Skeletal muscle tissue (tissue), 4 donors: ENCODE results near the gene PRKCH. TPM values are rescaled to one million over a fixed set of nuclear protein-coding genes. Genes with fewer than 3 reads are reported as not detected.

Experiments
- H3K27ac ChIP-seq: one replicate; pipeline ENCODE4 v1.7.0; 2013; ENCODE audit warnings: mild to moderate bottlenecking, low read depth, low read length, inconsistent platforms
- H3K27me3 ChIP-seq, 3 donors: one replicate each; pipeline ENCODE4 v1.7.0; 2013; ENCODE audit warnings: low read length in 3 of 3; ENCODE audit not compliant: control insufficient read depth in 3 of 3, insufficient read depth in 3 of 3
- H3K36me3 ChIP-seq, 3 donors: one replicate each; pipeline ENCODE4 v1.7.0; 2013; ENCODE audit warnings: low read length in 3 of 3; ENCODE audit not compliant: control insufficient read depth in 3 of 3, insufficient read depth in 3 of 3
- H3K4me1 ChIP-seq, 3 donors: one replicate each; pipeline ENCODE4 v1.7.0; 2013; ENCODE audit warnings: low read length in 3 of 3, mild to moderate bottlenecking in 3 of 3; ENCODE audit not compliant: control insufficient read depth in 3 of 3, insufficient read depth in 3 of 3
- H3K4me3 ChIP-seq, 3 donors: one replicate each; pipeline ENCODE4 v1.7.0; 2013; ENCODE audit warnings: low read length in 3 of 3
- H3K9ac ChIP-seq, 3 donors: one replicate each; pipeline ENCODE4 v1.7.0; 2013; ENCODE audit warnings: low read length in 3 of 3, mild to moderate bottlenecking in 3 of 3, moderate library complexity in 2 of 3, low read depth in 1 of 3
- H3K9me3 ChIP-seq, 3 donors: one replicate each; pipeline ENCODE4 v1.7.0; 2013; ENCODE audit warnings: low read length in 3 of 3; ENCODE audit not compliant: control insufficient read depth in 3 of 3
- total RNA-seq: library from RNA; depleted of rRNA; stranded (reverse); fragments of >200 nt; gene quantifications from one replicate; pipeline ENCODE4 v1.2.3, GENCODE V29; 2014
- donor health status: Osteomylitis.

Gene PRKCH
- total RNA-seq, 1 donor from 2014 or later, result 32.4 TPM

GRCh38 chr14:61567838-61568571, 246.6 kb downstream of the PRKCH start:
- Histone ChIP-seq H3K36me3 (no peaks in the 10 kb centered on the region), H3K9ac (peak overlapping the region in 1 of 3 donors; percentile 26), H3K4me1 (peaks cover 6 to 51% (median 32%) of the 10 kb centered on the region in 3 donors), H3K9me3 (no peaks in the 10 kb centered on the region), H3K27ac (peak overlapping the region; percentile 17), H3K4me3 (peak overlapping the region; percentile 22 to 39 (median 38)), H3K27me3 (peaks cover 0 to 2% (median 0%) of the 10 kb centered on the region in 3 donors)

DNA sequence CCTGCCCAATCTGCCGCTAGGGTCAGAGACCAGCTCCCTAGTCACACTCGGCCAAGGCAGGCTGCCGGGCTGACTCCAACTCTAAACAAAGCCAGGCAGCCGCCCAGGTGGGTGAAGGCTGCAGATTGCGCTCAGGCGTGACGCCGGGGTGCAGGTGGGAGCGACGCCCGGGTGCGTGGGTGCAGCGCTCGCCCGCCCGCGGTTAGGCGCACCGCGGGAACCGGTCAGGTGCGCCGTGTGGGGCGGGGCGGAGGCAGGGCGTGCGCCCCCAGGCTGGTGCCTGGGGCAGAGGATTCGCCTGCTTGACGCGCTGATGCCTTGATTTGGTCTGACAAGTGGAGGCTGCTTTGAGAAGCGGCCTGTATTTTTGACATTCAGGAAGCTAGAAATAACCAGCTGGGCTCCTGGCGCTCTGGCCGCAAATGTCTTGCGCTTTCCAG, 247.2 kb downstream of the PRKCH start:
- peak overlapping the region; percentile 22 to 39 (median 38) for H3K4me3 ChIP-seq
- H3K9me3 ChIP-seq, result no peaks in the 10 kb centered on the region
- H3K4me1 ChIP-seq, result peaks cover 6 to 45% (median 29%) of the 10 kb centered on the region in 3 donors
- peaks cover 0 to 2% (median 0%) of the 10 kb centered on the region in 3 donors for H3K27me3 ChIP-seq
- H3K36me3 ChIP-seq, result no peaks in the 10 kb centered on the region
- H3K9ac ChIP-seq, result peak overlapping the region in 2 of 3 donors; percentile 26 to 36
- peak overlapping the region; percentile 17 for H3K27ac ChIP-seq

DNA sequence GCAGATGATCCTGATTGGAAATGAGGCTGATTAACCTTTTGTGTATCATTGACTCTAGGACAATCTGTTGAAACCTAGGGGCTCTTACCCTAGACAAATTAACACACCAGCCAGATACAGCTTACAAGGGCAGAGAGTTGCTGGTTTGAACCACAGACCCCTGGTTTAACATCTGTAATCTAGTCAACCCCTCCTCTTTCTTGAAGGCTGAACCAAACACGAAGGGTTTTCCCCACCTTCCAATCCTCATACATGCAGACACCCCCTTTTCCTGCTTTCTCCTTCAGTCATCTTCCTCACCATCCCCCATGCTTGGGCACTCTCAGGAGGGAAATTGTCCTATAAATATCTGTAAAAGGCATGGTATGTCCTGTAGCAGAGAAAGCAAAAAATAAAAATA, 247.9 kb downstream of the PRKCH start:
- Histone ChIP-seq H3K4me3 (no peak overlapping the region), H3K9ac (no peak overlapping the region), H3K27ac (peak overlapping the region; percentile 17), H3K27me3 (peaks cover 0 to 2% (median 0%) of the 10 kb centered on the region in 3 donors), H3K9me3 (no peaks in the 10 kb centered on the region), H3K4me1 (peaks cover 6 to 47% (median 35%) of the 10 kb centered on the region in 3 donors), H3K36me3 (no peaks in the 10 kb centered on the region)

DNA sequence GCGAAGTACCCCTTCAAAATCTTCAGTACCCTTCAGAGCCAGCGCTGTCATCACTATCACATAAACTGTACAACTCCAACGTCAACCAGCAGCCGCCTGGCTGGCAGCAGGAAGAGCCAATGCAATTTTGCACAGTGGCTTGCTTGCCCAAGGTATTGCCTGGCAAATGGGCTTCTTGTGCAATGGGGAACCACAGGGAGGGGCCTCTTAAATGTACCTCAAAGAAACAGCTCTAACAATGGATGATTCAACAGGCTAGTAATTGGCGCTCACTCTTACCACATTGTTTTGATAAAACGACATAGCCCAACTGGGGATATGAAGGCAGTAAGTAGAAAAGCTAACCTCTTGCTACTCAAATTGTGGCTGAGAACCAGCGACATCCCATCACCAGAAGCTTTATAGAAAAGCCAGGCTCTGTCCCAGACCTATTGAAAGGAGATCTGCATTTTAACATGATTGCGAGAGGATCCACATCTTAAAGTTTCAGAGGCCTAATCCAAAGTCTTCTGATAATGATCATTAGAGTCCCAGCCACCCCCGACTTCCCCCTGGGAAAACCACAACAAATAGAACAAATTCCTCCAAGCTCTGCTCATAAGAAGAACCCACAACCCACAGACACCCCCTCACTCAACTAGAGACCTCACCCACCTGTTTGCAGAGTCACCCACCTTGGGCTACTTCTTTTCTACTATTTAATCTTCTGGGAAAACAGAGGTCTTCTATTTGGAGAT, 248.6 kb downstream of the PRKCH start:
- H3K27ac ChIP-seq, result peak overlapping the region; percentile 17
- no peak overlapping the region for H3K4me3 ChIP-seq
- H3K9ac ChIP-seq, result no peak overlapping the region
- peaks cover 6 to 41% (median 36%) of the 10 kb centered on the region in 3 donors for H3K4me1 ChIP-seq
- H3K36me3 ChIP-seq, result no peaks in the 10 kb centered on the region
- H3K9me3 ChIP-seq, result no peaks in the 10 kb centered on the region
- peaks cover 0 to 2% (median 0%) of the 10 kb centered on the region in 3 donors for H3K27me3 ChIP-seq

GRCh38 chr14:61570549-61571290, 249.3 kb downstream of the PRKCH start:
- H3K36me3 ChIP-seq, result no peaks in the 10 kb centered on the region

DNA sequence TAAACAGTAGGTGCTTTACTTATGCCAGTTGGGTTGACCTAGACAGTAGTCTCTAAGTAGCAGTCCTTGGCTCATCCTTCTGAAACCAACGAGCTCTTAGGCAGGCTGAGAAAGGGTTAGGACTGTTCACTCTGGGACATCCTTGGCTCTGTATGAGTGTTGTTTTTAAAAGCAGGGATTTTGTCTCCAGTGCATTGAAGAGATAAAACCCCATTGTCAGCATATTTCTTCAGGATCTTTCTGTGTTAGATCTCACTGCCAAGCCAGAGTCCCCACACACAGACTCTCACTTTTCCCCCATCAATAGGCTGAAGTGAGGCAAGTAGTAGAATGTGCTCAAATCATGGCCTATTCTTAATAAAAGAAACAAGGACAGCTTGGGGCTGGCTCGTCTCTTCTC, 250.5 kb downstream of the PRKCH start:
- Histone ChIP-seq H3K27ac (no peak overlapping the region), H3K9me3 (no peaks in the 10 kb centered on the region), H3K36me3 (no peaks in the 10 kb centered on the region), H3K4me3 (no peak overlapping the region), H3K27me3 (peaks cover 0 to 2% (median 0%) of the 10 kb centered on the region in 3 donors), H3K4me1 (peaks cover 6 to 36% (median 34%) of the 10 kb centered on the region in 3 donors), H3K9ac (no peak overlapping the region)

More at GRCh38 chr14:61570549-61571290, 249.3 kb downstream of the PRKCH start:
- H3K9ac ChIP-seq, result no peak overlapping the region
- peak overlapping the region; percentile 17 for H3K27ac ChIP-seq
- H3K4me3 ChIP-seq, result no peak overlapping the region
- H3K27me3 ChIP-seq, result peaks cover 0 to 2% (median 0%) of the 10 kb centered on the region in 3 donors
- H3K9me3 ChIP-seq, result no peaks in the 10 kb centered on the region
- peaks cover 6 to 41% (median 36%) of the 10 kb centered on the region in 3 donors for H3K4me1 ChIP-seq

DNA sequence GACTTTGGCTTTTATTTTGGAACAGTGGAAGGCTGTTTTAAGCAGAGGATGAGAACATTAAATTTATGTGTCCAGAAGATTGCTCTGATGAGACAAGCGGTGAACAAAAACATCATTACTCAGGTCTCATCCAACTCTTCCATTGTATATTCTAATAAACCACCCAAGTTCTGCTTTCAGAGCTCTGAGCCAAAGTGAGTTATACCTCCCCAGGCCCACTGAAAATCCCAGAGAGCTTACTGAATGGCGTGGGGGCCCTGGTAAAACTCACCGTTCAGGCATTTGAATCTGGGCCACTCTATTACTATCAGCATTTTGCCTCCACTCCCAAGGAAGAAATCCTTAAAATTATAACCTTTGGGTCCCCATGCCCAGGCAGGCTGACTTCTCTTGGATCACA, 251.9 kb downstream of the PRKCH start:
- Histone ChIP-seq H3K4me1 (peaks cover 2 to 33% (median 28%) of the 10 kb centered on the region in 3 donors), H3K9ac (no peak overlapping the region), H3K4me3 (no peak overlapping the region), H3K27ac (peak overlapping the region; percentile 33), H3K27me3 (peaks cover 0 to 2% (median 0%) of the 10 kb centered on the region in 3 donors), H3K36me3 (no peaks in the 10 kb centered on the region), H3K9me3 (no peaks in the 10 kb centered on the region)

DNA sequence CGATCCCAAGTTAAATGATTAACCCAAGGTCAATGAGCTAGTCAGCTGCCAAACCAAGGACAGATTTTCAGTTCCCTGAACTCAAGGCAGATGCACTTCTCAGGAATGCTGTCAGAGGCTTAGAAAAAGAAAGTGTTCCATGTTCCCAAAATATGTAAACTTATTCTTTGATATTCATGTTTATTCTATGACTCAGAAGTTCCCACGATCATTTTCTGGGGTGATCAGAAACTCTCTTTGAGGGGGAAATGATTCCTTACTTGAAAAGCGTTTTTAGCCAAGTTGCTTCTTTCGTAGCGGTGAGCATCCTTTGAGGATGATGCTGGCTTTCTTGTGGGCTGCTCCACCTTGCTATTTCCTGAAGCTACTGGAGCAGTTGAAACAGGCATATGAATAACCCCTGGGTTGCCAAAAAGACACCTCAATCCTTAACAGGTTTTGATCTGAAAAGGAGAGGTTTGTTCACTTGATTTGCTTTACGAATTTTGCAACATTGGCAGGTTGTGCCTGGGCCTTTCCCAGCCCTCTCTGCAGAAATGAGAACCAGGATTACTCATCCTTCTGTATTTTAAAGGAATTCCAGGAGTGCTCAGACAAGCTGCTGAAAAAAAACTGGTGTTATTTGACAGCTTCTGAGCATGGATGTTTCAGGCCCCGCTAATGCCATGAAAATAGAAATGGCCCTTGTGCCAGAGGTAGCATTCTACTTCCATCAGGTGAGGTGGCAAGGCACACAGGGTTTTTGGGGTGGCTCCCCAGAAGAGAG, 252.6 kb downstream of the PRKCH start:
- Histone ChIP-seq H3K4me3 (no peak overlapping the region), H3K36me3 (no peaks in the 10 kb centered on the region), H3K4me1 (peaks cover 2 to 27% (median 21%) of the 10 kb centered on the region in 3 donors), H3K27me3 (peaks cover 0 to 1% (median 0%) of the 10 kb centered on the region in 3 donors), H3K9me3 (no peaks in the 10 kb centered on the region), H3K9ac (no peak overlapping the region), H3K27ac (peak overlapping the region; percentile 58)

DNA sequence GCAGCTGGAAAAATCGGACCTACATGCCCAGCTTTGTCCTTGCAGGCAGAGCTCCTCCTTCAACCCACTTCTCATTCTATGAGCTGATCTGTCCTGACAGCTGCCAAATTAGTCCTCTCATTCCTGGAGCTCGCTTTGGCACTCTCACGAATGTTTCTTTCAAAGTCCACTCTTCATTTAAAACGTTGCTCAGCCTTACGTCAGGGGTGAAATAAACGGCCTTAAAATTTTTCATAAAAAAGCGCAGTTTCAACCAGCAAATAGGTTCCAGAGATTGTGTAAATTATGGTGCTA, 253.1 kb downstream of the PRKCH start:
- Histone ChIP-seq H3K4me3 (no peak overlapping the region), H3K9me3 (no peaks in the 10 kb centered on the region), H3K9ac (no peak overlapping the region), H3K27me3 (no peaks in the 10 kb centered on the region), H3K36me3 (no peaks in the 10 kb centered on the region), H3K27ac (peak overlapping the region; percentile 58), H3K4me1 (peaks cover 2 to 25% (median 16%) of the 10 kb centered on the region in 3 donors)
